Measurements from ENCODE around the gene ANKRD10.

ANKRD10 gene

GRCh38 chr13:110830800-110831371, 84.0 kb downstream of the ANKRD10 start:
- DNase-seq (ENCODE audit: low spot score), result no peak

GRCh38 chr13:110830331-110830730, 84.5 kb downstream of the ANKRD10 start:
- DNase-seq (ENCODE audit: low spot score), result no peak

- DNase-seq (ENCODE audit: low spot score), result no peak
Measured at GRCh38 chr13:110829486-110829885, 85.4 kb downstream of the ANKRD10 start.

GRCh38 chr13:110828705-110829104, 86.2 kb downstream of the ANKRD10 start:
- DNase-seq (ENCODE audit: low spot score), result no peak
